HG03439 (cell line): ENCODE data around the gene COLQ.

Experiments used
- ATAC-seq: cut with Tn5 transposase; IDR thresholded peaks from one replicate; pipeline ENCODE4 v1.9.1; 2021; ENCODE audit warnings: mild to moderate bottlenecking, moderate library complexity; ENCODE audit not compliant: unreplicated experiment

Gene COLQ

GRCh38 chr3:15520804-15521572, 518 bp downstream of the COLQ start:
- no peak for ATAC-seq

GRCh38 chr3:15520185-15520584, 1.3 kb downstream of the COLQ start:
- ATAC-seq = no peak

DNA sequence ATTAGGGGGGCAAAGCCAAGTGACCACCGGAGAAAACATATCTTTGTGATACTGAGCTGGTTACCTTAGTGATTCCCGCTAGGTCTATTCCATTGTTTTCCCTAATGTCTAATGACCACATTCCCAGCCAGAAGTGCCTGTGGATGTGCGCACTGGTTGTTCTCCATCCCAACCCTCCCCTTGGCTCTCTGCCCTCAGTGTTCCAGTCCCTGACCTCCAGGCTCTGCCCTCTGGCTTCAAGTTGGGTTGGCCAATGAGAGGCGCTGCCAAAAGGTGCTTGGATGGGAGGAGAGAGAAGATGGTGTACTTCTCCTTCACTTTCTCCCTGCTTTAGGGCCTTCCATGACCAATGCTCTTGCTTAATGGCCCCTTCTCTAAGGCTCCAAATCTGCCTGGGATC, 2.4 kb downstream of the COLQ start:
- no peak for ATAC-seq

DNA sequence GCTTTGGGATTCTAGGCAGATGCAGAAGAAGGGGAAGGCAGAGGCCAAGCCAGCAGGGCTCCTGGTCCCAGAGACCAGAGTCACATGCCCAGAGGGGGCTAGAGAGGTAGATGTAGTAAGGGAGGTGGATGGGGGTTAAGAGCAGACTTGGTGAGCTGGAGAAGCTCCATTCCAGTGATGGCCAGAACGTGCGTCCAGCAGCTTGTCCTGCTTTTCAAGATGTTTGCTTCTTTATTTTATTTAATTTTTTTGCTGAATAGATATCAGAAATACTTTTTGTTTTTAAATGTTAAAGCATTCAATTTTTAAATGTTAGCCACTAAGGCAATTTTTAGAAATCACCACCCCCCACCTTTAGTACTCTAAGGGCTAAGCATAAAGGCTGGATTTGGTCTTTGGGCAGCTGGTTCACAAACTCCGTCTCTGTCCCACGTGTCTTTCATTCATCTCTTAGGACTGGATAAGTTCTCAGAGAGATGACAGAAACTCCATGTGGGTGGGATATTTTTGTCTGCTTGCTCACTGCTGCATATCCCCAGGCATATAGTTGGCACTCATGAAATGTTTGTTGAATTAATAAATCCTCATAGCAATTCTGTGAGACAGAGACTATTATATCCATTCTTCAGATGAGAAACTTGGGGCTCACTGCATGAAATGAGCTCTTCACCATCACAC, 6.7 kb downstream of the COLQ start:
- ATAC-seq = no peak

GRCh38 chr3:15513810-15514662, 7.5 kb downstream of the COLQ start:
- ATAC-seq = no peak

DNA sequence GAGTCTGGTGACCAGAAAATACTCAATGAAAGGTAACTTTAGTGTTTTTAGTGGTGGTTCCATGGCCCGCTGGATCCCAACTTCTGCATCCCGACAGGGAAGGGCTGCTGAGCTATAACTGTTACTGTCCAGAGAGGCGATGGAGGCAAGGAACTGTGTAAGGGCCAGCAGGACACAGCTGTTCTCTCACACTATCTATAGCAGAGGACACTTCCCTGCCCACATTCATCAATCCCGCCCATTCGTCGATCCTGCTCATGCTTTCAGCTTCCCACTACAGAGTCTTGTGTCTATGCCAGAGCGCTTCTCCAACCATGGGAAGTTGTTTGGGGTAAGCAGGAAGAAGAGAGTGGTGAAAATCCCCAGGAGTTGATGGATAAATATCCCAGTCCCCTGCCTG, 8.4 kb downstream of the COLQ start:
- ATAC-seq = no peak

GRCh38 chr3:15512166-15512565, 9.3 kb downstream of the COLQ start:
- no peak for ATAC-seq

- ATAC-seq = no peak
These were observed 10.3 kb downstream of the COLQ start for GRCh38 chr3:15511156-15511555.

GRCh38 chr3:15510493-15510892, 11.0 kb downstream of the COLQ start:
- no peak for ATAC-seq

DNA sequence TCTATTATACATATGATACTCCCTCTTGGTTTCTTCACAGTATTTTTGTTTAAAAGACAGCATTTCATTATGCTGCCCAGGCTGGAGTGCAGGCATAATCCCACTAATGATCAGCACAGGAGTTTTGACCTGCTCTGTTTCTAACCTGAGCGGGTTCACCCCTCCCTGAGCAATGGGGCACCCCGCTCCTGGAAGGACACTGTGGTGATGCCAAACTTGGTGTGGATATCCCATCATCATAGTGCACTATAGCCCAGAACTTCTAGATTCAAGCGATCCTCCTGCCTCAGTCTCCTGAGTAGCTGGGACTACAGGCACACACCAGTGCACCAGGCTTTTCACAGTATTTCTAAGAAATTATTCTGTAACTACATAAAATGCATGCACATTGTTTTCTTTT, 14.9 kb downstream of the COLQ start:
- ATAC-seq = no peak

DNA sequence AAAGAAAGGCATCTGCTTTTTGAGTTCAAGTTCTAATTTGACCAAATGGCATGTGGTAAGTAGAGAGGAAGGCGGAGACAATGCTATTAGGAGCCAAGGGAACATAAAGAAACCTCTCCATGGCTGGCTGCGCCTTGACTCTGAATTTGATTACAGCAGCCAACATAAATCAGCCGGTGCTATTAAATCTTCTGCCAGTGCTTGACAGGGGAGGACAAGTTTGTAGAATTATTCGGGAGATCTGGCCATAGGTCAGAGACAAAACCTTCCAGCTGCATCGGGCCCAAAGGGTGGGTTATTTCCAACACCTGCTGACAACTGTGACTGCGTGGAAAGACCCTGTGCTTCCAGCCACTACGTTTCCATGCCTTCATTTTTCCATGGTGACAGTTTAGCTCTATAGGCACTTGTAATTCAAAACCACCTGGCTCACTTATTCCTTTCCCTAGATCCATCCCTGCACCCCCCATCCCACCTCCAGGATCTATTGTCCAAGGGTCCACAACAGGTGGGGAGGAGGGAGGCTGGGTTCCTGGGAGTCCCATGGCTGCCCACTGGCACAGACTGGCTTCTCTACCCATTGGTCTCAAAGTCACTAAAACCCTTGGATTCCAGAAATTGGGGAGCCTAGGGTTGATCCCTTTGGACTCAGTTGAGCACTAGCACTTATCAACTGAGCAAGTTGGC, 15.9 kb downstream of the COLQ start:
- ATAC-seq = no peak

GRCh38 chr3:15502616-15503015, 18.9 kb downstream of the COLQ start:
- ATAC-seq = no peak

DNA sequence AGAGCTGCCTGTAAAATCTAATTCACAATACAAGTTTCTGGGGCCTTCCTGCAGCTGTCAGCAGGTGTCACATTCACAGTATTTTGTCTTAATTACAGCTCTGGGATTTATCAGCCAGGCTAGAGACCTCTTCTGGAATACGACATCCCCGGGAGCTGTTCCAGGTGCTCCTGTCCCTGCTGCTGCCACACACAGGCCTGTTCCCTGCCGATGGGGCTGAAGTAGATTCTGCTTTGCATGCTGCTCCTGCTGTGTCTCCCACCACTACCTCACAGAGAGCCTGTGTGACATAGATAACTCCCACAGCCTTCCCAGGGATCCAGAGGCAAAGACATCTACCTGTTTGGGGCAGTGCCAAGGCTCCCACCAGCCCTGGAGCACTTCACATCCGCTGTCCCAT, 20.4 kb downstream of the COLQ start:
- ATAC-seq = no peak

- ATAC-seq = peak; percentile 70
These were observed 21.3 kb downstream of the COLQ start for GRCh38 chr3:15500107-15500724.

DNA sequence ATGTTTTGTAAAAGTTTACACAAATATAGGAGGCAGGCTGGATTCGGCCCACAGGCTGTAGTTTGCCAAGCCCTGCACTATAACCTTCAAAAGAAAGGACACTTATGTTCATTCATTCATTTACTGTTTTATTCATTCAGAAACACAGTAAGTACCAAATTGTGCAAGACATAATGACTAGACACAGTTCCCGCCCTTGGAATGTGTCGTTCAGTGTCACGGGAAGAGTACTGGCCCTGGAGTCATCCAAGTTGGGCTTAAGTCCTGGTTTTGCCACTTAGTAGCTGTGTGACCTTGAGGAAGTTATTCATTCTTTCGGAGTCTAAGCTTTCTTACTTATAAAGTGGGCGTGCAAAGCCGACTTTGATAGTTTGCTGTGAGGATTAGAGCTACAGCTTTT, 22.0 kb downstream of the COLQ start:
- no peak for ATAC-seq

DNA sequence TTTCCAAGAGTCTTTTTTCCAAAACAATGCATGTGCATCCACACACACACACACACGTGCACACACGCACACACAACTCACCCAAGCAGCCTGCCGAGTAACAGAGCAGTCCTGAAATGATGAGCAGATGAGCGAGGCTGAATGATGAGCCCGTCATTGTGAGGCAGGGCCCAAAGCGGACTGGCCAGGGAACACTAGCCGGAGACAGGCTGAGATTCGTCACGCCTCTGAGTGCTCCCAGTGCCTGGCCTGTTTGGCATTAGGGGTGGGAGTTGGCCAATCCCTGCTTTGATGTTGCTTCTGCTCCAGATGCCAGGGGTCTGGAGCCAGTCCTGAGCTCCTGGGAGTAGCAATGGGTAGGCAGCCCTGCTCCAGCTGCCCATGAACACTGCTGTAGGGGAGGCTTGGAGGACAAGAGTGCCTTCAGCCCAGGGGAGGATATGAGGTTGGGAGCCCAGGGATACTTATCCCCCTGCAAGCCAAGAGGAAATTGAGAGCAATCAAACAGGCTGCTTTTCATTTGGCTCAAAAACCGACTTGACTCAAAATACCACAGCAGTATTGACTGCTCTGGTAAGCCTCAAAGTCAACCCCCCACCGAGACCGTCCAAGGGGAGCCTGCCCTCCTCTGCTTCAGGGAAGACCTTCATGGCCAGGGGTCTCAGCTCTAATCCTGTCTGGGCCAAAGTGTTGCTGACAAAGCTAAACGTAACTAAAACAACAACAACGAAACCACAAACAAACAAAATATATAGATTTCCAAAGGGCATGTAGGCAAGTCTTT, 22.9 kb downstream of the COLQ start:
- no peak for ATAC-seq

- ATAC-seq = no peak
These were observed 23.5 kb downstream of the COLQ start for GRCh38 chr3:15497964-15498363.

- ATAC-seq = no peak
These were observed 25.2 kb downstream of the COLQ start for GRCh38 chr3:15496341-15496664.

- ATAC-seq = no peak
These were observed 25.8 kb downstream of the COLQ start for GRCh38 chr3:15495461-15496340.
